ENCODE results near the gene CDKAL1.

Gene CDKAL1

GRCh38 chr6:21121636-21122136, 587.4 kb downstream of the CDKAL1 start:
- DNase-seq: no peak

GRCh38 chr6:21123507-21124436, 589.5 kb downstream of the CDKAL1 start:
- no peak for DNase-seq

GRCh38 chr6:21128601-21129000, 594.3 kb downstream of the CDKAL1 start:
- no peak for DNase-seq

GRCh38 chr6:21131406-21131805, 597.1 kb downstream of the CDKAL1 start:
- DNase-seq: no peak

DNA sequence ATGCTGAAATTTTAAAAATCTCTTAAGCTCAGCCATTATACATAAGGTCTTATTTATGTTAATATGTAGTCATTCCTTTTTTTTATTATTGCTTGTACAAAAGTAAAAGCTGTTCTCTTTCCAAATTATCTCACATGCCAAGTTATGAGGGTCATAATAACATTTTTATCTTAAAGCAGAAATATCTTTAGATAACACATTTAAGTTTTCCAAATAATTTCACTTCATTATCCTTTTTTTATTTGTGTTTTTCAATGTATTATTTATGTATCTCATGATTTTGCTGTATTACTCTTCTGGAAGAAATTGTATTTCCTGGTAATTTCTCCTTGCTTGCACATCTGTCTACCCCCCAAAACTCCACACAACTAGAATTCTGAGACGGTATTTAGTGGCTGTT, 598.2 kb downstream of the CDKAL1 start:
- no peak for DNase-seq

GRCh38 chr6:21132856-21133838, 598.9 kb downstream of the CDKAL1 start:
- DNase-seq: no peak

DNA sequence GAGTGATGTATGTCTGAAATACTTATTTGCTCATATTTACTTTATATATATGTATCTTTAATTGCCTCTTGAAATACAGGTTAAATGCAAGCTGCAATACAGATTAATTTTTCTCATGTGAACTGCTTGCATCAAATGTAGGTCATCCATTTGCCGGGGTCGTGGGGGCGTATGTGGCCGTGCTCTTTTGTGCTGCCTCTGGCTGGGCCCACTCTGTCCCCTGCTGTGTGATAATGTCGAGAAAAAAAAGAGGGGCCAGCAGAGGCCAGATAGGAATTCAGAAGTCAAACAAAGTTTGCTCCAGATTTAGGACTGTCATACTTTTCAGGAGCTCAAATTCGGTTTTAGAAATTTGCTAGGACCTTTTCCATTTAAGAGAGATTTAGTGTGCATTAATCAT, 599.6 kb downstream of the CDKAL1 start:
- no peak for DNase-seq

- no peak for DNase-seq
Measured at GRCh38 chr6:21134356-21134755, 600.1 kb downstream of the CDKAL1 start.

GRCh38 chr6:21135484-21136013, 601.3 kb downstream of the CDKAL1 start:
- DNase-seq: no peak

- peak; percentile 5 for DNase-seq
Measured at GRCh38 chr6:21137700-21138335, 603.6 kb downstream of the CDKAL1 start.

GRCh38 chr6:21138336-21139069, 604.2 kb downstream of the CDKAL1 start:
- no peak for DNase-seq

DNA sequence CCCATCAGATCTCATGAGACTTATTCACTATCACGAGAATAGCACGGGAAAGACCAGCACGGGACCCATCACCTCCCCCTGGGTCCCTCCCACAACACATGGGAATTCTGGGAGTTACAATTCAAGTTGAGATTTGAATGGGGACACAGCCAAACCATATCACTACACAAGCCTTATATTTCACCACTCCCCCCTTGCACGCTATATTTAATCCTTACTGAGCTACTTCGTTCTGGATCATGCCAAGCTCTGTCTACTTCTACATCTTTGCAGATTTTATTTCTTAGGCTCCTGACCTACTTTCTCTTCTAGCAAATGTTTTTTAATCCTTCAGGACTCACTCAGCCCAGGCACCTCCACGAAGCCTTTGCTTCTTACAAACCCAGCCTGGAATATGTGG, 606.7 kb downstream of the CDKAL1 start:
- DNase-seq: no peak

GRCh38 chr6:21141616-21142303, 607.5 kb downstream of the CDKAL1 start:
- no peak for DNase-seq

DNA sequence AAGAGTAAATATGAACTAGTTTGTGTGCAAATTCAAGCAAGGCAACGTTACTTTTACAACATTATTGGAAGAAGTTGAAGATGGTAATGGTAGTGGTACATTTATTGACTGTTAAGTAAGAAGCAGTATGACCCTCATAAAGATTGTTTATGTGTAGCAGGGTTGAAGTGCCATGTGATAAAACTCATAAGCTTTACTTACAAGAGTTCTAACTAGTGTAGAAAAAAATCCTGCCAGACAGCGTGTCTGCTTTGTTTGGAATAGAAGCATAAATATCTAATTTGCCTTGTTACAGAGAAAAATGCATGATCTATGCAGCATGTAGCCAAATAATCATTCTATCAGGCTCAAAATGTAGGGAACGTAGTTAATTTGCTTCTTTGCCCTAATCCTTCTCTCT, 608.5 kb downstream of the CDKAL1 start:
- DNase-seq: no peak

DNA sequence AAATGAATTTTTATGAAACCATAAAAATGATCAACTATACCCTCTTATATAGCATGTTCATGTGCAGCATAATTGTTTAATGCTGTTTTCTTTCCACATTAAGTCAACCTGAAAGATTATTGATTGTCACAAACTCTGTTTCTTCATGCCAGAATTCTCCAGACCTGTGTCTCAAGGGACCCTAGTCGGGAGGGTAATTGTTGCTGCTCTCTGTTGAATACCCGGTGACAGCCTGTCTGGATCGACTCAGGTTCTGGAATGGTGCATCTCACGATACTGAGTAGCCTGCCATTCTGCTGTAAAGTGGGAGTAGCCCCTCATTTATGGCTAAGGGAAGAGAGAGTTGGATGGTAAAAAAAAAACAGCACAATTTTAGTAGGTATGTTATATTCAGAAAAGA, 609.4 kb downstream of the CDKAL1 start:
- no peak for DNase-seq

GRCh38 chr6:21144928-21145327, 610.7 kb downstream of the CDKAL1 start:
- no peak for DNase-seq

GRCh38 chr6:21147995-21148394, 613.7 kb downstream of the CDKAL1 start:
- DNase-seq: no peak

DNA sequence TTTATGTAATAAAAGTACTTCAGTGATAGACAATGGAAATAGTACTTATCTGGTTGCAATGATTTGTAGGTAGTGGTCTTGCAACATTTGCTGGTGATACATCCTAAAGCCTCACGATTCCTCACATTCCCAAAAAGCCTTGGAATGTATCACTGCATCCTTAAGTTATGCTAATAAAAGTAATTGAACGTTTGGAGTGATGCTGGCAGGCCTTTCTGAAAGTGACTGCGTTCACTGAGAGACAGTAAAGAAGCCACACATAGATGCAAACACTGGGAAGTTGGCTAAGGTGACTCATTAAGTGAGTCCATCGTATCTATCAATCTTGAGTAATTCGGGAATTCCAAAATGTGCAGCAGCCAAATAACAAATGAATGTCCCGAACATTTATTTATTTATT, 615.2 kb downstream of the CDKAL1 start:
- DNase-seq: peak; percentile 32

GRCh38 chr6:21150667-21151066, 616.4 kb downstream of the CDKAL1 start:
- DNase-seq: no peak

DNA sequence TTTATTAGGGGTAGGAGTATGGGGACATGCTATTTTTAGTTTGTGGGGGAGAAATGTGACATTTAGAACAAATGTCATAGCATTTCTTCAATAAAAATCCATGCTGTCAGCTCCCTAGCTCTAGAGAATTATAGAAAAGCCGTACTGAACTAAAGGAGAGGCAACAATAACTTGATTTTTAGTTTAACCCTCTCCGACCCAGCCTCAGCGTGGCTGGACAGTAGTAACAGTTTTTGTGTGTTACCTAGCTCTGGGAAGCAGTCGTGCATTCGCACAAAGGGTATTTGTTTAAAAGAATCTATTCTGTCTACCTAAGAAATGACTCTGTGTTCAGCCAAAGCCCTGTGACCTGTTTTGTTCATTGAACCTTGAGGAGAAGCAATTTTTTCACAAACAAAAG, 616.9 kb downstream of the CDKAL1 start:
- no peak for DNase-seq

DNA sequence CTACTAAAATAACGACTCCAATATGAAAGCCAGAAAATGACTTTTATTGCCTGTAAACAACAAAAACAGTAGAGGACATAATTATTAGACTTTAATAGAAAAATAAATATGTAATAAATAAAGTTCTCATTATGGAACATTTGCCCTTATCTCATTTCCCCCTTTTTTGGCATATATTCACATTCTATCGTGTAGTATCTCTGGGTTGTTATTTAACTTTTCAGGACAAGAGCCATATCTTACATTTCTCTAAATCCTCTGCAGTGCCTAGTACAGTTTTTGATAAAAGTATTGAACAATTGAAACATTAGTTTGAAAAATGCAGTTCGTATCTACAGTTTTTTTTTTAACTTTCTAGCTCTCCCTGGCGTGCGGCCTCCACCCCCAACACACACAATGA, 617.3 kb downstream of the CDKAL1 start:
- no peak for DNase-seq

All from fibroblast of skin of back (primary cell).